Measurements from ENCODE around the gene HIC1.

HIC1 gene

DNA sequence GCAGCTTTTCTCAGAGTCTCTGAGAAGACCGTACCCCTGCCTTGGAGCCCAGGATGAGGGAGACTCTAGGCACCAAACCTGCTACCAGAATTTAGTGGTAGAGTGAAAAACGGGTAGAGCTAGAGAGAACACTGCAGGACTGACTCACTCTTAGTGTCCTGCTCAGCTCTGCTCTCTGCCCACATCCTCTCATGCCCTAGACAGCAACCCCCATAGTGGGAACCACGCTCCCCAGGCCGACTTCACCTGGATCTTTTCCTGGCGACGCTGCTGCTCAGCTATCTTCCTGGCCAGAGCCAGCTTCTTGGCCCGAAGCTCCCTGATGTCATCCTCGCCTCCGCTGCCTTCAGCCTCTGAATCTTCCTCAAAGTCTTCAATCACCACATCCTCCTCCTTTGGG is 26.7 kb downstream of the HIC1 start:
- peaks cover 4% of the 10 kb centered on the region; the same call in 1 of the 2 replicates for H3K36me3 ChIP-seq (ENCODE audit: control insufficient read depth, insufficient read depth, low read length)
- no CpG with 5 or more reads among the region's 9 CpGs for WGBS (ENCODE audit: insufficient coverage, insufficient read length)
- no peak for DNase-seq (ENCODE audit: low read depth, low spot score)
- H3K27me3 ChIP-seq (ENCODE audit: control insufficient read depth, insufficient read depth, low read length) = no peaks in the 10 kb centered on the region
- H3K9me3 ChIP-seq (ENCODE audit: control insufficient read depth, insufficient read depth, low read length) = no peaks in the 10 kb centered on the region
- no peak overlapping the region for H3K27ac ChIP-seq (ENCODE audit: low read length)
- H3K4me1 ChIP-seq (ENCODE audit: control insufficient read depth, insufficient read depth, low read length) = no peaks in the 10 kb centered on the region
- no peak overlapping the region for H3K4me3 ChIP-seq (ENCODE audit: low read length)

- Histone ChIP-seq H3K4me1 (ENCODE audit: control insufficient read depth, insufficient read depth, low read length) (no peaks in the 10 kb centered on the region), H3K27ac (ENCODE audit: low read length) (no peak overlapping the region), H3K9me3 (ENCODE audit: control insufficient read depth, insufficient read depth, low read length) (no peaks in the 10 kb centered on the region), H3K27me3 (ENCODE audit: control insufficient read depth, insufficient read depth, low read length) (no peaks in the 10 kb centered on the region), H3K4me3 (ENCODE audit: low read length) (no peak overlapping the region), H3K36me3 (ENCODE audit: control insufficient read depth, insufficient read depth, low read length) (peaks cover 4% of the 10 kb centered on the region; the same call in 1 of the 2 replicates)
- WGBS (ENCODE audit: insufficient coverage, insufficient read length) = no CpG with 5 or more reads among the region's 9 CpGs
- no peak for DNase-seq (ENCODE audit: low read depth, low spot score)
Measured at GRCh38 chr17:2082003-2082781, 27.3 kb downstream of the HIC1 start.

GRCh38 chr17:2083613-2084035 is 28.7 kb downstream of the HIC1 start:
- Histone ChIP-seq H3K9me3 (ENCODE audit: control insufficient read depth, insufficient read depth, low read length) (no peaks in the 10 kb centered on the region), H3K4me3 (ENCODE audit: low read length) (no peak overlapping the region), H3K4me1 (ENCODE audit: control insufficient read depth, insufficient read depth, low read length) (no peaks in the 10 kb centered on the region), H3K27me3 (ENCODE audit: control insufficient read depth, insufficient read depth, low read length) (no peaks in the 10 kb centered on the region), H3K36me3 (ENCODE audit: control insufficient read depth, insufficient read depth, low read length) (peaks cover 4% of the 10 kb centered on the region; the same call in 1 of the 2 replicates), H3K27ac (ENCODE audit: low read length) (no peak overlapping the region)
- no CpG with 5 or more reads among the region's 7 CpGs for WGBS (ENCODE audit: insufficient coverage, insufficient read length)
- no peak for DNase-seq (ENCODE audit: low read depth, low spot score)

- Histone ChIP-seq H3K9me3 (ENCODE audit: control insufficient read depth, insufficient read depth, low read length) (no peaks in the 10 kb centered on the region), H3K36me3 (ENCODE audit: control insufficient read depth, insufficient read depth, low read length) (peaks cover 4% of the 10 kb centered on the region; the same call in 1 of the 2 replicates), H3K27me3 (ENCODE audit: control insufficient read depth, insufficient read depth, low read length) (no peaks in the 10 kb centered on the region), H3K4me3 (ENCODE audit: low read length) (no peak overlapping the region), H3K4me1 (ENCODE audit: control insufficient read depth, insufficient read depth, low read length) (no peaks in the 10 kb centered on the region), H3K27ac (ENCODE audit: low read length) (no peak overlapping the region)
- no peak for DNase-seq (ENCODE audit: low read depth, low spot score)
- WGBS (ENCODE audit: insufficient coverage, insufficient read length) = no CpG with 5 or more reads among the region's 8 CpGs
Measured at GRCh38 chr17:2084036-2084765, 29.3 kb downstream of the HIC1 start.

- no peak overlapping the region for H3K27ac ChIP-seq (ENCODE audit: low read length)
- H3K4me1 ChIP-seq (ENCODE audit: control insufficient read depth, insufficient read depth, low read length) = no peaks in the 10 kb centered on the region
- DNase-seq (ENCODE audit: low read depth, low spot score) = no peak
- H3K27me3 ChIP-seq (ENCODE audit: control insufficient read depth, insufficient read depth, low read length) = no peaks in the 10 kb centered on the region
- no peak overlapping the region for H3K4me3 ChIP-seq (ENCODE audit: low read length)
- peaks cover 4% of the 10 kb centered on the region; the same call in 1 of the 2 replicates for H3K36me3 ChIP-seq (ENCODE audit: control insufficient read depth, insufficient read depth, low read length)
- H3K9me3 ChIP-seq (ENCODE audit: control insufficient read depth, insufficient read depth, low read length) = no peaks in the 10 kb centered on the region
- WGBS (ENCODE audit: insufficient coverage, insufficient read length) = no CpG with 5 or more reads among the region's 13 CpGs
Measured at GRCh38 chr17:2084766-2085647, 30.1 kb downstream of the HIC1 start.

DNA sequence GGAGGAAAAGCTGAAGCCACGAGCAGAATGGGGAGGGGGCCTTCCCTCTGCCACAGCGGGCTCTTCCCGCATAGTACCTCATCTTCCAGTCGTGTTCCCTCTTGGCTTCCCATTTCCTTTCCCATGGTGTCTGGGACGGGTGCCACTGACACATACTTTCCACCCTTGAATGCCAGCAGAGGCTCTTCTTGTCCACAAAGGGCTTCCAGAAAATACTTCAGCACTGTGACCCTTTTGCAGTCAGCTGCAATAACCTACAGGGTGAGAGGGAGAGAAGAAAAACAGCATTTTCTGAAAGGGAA is 30.7 kb downstream of the HIC1 start:
- Histone ChIP-seq H3K36me3 (ENCODE audit: control insufficient read depth, insufficient read depth, low read length) (peaks cover 4% of the 10 kb centered on the region; the same call in 1 of the 2 replicates), H3K27ac (ENCODE audit: low read length) (no peak overlapping the region), H3K9me3 (ENCODE audit: control insufficient read depth, insufficient read depth, low read length) (no peaks in the 10 kb centered on the region), H3K4me3 (ENCODE audit: low read length) (no peak overlapping the region), H3K4me1 (ENCODE audit: control insufficient read depth, insufficient read depth, low read length) (0 out of 2 replicates have a peak, but pooled peaks cover 2% of the 10 kb centered on the region), H3K27me3 (ENCODE audit: control insufficient read depth, insufficient read depth, low read length) (no peaks in the 10 kb centered on the region)
- DNase-seq (ENCODE audit: low read depth, low spot score) = no peak
- no CpG with 5 or more reads among the region's 5 CpGs for WGBS (ENCODE audit: insufficient coverage, insufficient read length)

DNA sequence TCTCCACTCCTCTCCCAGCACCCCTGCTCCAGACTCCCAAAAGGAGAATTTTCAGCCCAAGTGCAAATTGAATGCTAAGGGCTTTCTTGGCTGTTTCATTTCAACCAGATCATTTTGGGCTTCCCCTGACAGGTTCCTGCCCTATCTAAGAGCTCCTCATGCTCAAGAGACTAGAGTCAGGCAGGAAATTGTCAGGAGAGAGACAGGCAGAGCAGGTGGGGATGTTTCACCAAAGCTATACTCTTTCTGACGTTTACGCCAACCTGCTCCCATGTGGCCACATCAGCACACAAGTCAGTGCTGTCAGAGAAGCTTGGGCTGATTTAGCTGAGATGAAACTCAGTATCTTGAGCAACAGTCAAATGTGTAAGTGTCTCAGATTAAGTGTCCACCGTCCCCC is 31.4 kb downstream of the HIC1 start:
- Histone ChIP-seq H3K9me3 (ENCODE audit: control insufficient read depth, insufficient read depth, low read length) (no peaks in the 10 kb centered on the region), H3K27me3 (ENCODE audit: control insufficient read depth, insufficient read depth, low read length) (no peaks in the 10 kb centered on the region), H3K4me1 (ENCODE audit: control insufficient read depth, insufficient read depth, low read length) (0 out of 2 replicates have a peak, but pooled peaks cover 2% of the 10 kb centered on the region), H3K4me3 (ENCODE audit: low read length) (no peak overlapping the region), H3K36me3 (ENCODE audit: control insufficient read depth, insufficient read depth, low read length) (no peaks in the 10 kb centered on the region; the same call in 1 of the 2 replicates), H3K27ac (ENCODE audit: low read length) (no peak overlapping the region)
- no CpG with 5 or more reads among the region's 3 CpGs for WGBS (ENCODE audit: insufficient coverage, insufficient read length)
- no peak for DNase-seq (ENCODE audit: low read depth, low spot score)

- WGBS (ENCODE audit: insufficient coverage, insufficient read length) = no CpG with 5 or more reads among the region's 10 CpGs
- H3K27me3 ChIP-seq (ENCODE audit: control insufficient read depth, insufficient read depth, low read length) = no peaks in the 10 kb centered on the region
- H3K4me3 ChIP-seq (ENCODE audit: low read length) = no peak overlapping the region
- no peak overlapping the region for H3K27ac ChIP-seq (ENCODE audit: low read length)
- H3K9me3 ChIP-seq (ENCODE audit: control insufficient read depth, insufficient read depth, low read length) = no peaks in the 10 kb centered on the region
- no peaks in the 10 kb centered on the region for H3K36me3 ChIP-seq (ENCODE audit: control insufficient read depth, insufficient read depth, low read length)
- 0 out of 2 replicates have a peak, but pooled peaks cover 2% of the 10 kb centered on the region for H3K4me1 ChIP-seq (ENCODE audit: control insufficient read depth, insufficient read depth, low read length)
- no peak for DNase-seq (ENCODE audit: low read depth, low spot score)
Measured at GRCh38 chr17:2087597-2088211, 32.8 kb downstream of the HIC1 start.

DNA sequence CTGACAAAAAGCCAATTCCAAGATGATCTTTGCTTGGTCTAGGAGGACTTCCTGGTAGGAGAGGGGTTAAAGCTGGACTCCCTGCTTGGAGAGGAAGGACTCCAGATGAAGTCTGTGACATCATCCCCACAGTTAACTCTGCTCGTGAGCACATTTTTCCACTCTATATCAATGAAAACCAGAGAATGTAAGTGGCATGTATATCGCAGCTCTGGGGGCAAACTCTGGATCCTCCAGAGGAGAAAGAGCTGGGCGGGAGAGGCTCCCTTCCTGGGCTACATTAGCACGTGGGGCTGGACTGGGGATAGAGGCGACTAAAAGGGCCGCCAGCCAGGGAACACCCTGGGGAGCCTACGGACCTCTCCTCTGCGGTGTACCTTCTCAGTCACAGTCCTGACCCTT is 34.1 kb downstream of the HIC1 start:
- H3K27ac ChIP-seq (ENCODE audit: low read length) = no peak overlapping the region
- H3K27me3 ChIP-seq (ENCODE audit: control insufficient read depth, insufficient read depth, low read length) = no peaks in the 10 kb centered on the region
- no peak for DNase-seq (ENCODE audit: low read depth, low spot score)
- H3K9me3 ChIP-seq (ENCODE audit: control insufficient read depth, insufficient read depth, low read length) = no peaks in the 10 kb centered on the region
- no peaks in the 10 kb centered on the region for H3K36me3 ChIP-seq (ENCODE audit: control insufficient read depth, insufficient read depth, low read length)
- 0 out of 2 replicates have a peak, but pooled peaks cover 2% of the 10 kb centered on the region for H3K4me1 ChIP-seq (ENCODE audit: control insufficient read depth, insufficient read depth, low read length)
- WGBS (ENCODE audit: insufficient coverage, insufficient read length) = no CpG with 5 or more reads among the region's 8 CpGs
- H3K4me3 ChIP-seq (ENCODE audit: low read length) = no peak overlapping the region

- no CpG with 5 or more reads among the region's 9 CpGs for WGBS (ENCODE audit: insufficient coverage, insufficient read length)
- DNase-seq (ENCODE audit: low read depth, low spot score) = no peak
- Histone ChIP-seq H3K4me1 (ENCODE audit: control insufficient read depth, insufficient read depth, low read length) (0 out of 2 replicates have a peak, but pooled peaks cover 2% of the 10 kb centered on the region), H3K9me3 (ENCODE audit: control insufficient read depth, insufficient read depth, low read length) (no peaks in the 10 kb centered on the region), H3K4me3 (ENCODE audit: low read length) (no peak overlapping the region), H3K27ac (ENCODE audit: low read length) (no peak overlapping the region), H3K36me3 (ENCODE audit: control insufficient read depth, insufficient read depth, low read length) (no peaks in the 10 kb centered on the region), H3K27me3 (ENCODE audit: control insufficient read depth, insufficient read depth, low read length) (no peaks in the 10 kb centered on the region)
Measured at GRCh38 chr17:2090210-2090641, 35.3 kb downstream of the HIC1 start.
